DMS153 (cell line): ENCODE results near the gene WNT7B.
A peak's percentile ranks its signal among the peaks of the same experiment; 100 is the strongest.

Experiments used
- DNase-seq: peaks from one replicate; lab custom pipeline; 2025; lab: John Stamatoyannopoulos, UW

WNT7B gene

DNA sequence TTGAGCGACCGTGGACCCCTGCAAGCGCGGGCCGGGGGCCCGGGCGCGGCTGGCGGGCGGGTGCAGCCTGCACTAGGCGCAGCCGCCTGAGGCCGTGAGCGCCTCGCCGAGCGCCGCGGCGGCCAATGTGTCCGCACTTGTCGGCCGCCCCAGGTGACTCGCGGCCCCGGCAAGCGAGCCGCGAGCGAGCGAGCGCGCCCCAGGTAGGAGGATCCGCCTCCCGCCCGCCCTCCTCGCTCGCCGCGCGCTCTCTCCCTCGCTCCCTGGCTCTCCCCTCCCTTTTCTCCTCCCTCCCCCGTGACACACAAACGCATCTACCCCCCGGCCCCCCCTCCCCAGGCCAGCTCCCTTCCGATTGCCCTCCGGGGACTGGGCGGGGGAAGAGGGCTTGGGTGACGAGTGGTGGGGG lies at the start of gene WNT7B:
Gene WNT7B, minus strand, starts transcription at position 160 of the 409 bp plus-strand sequence. CDS start 408 bp downstream, outside the sequence.
- DNase-seq, result peak; percentile 54

DNA sequence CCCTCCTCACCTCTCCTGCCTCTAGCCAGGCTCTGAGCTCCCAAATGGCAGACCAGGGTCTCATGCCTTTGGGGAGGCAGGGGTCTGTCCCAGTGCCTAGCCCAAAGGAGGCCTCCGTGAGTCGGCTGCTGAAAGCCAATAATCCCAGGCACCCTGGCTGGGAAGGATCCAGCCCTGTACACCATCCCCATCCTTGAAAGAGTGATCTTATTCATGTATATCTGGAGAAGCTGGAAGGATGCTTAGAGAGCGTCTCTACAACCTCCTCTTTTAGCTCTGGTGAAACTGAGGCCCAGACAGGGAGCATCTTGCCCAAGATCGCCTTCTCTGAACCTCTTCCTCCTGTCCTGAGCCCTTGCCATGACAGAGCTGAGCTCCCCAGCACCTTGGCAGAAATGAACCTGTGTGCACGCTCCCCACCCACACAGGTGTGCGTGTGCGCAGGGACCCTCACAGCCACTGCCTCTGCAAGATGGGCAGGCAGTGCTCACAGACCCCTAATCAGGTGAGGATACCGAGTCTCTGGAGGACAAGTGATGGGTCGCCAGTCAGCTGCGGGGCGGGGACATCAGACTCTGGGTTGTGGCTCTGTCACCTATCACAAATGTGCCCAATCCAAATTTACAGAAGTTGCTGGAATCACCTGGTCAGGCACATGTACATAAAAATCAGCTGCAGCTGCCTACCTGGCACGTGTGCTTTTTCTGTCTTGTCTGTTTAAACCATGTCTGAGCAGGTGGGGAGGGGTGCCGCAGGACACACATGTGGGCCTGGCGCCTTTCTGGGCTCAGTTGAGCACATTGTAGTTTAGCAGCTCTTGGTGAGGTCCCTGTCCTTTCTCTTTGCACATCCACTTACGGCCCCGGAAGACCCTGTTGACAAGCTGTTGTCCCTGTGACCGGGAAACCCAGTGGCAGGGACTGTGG lies 49.3 kb upstream of the WNT7B start:
- DNase-seq, result no peak

DNA sequence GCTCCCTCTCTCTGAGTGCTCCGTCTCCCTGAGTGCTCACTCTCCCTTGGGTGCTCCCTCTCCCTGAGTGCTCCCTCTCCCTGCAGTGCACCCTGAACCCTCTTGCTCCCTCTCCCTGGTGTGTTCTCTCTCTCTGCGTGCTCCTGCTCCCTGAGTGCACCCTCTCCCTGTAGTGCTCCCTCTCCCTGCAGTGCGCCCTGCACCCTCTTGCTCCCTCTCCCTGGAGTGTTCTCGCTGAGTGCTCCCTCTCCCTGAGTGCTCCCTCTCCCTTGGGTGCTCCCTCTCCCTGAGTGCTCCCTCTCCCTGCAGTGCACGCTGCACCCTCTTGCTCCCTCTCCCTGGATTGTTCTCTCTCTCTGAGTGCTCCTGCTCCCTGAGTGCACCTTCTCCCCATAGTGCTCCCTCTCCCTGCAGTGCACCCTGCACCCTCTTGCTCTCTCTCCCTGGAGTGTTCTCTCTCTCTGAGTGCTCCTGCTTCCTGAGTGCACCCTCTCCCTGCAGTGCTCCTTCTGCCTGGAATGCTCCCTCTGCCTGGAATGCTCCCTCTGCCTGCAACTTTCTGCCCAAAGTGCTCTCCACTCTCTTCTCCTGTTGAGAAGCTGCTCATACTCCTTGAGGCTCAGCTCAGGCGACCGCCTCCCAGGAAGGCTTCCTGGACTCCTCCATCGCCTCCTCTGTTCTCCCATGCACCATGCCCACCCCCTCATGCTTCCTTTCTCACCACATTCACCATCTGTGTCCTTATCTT lies 48.4 kb upstream of the WNT7B start:
- DNase-seq, result no peak

GRCh38 chr22:46024136-46024840 lies 47.3 kb upstream of the WNT7B start:
- DNase-seq, result no peak

- DNase-seq, result no peak
These were observed 46.6 kb upstream of the WNT7B start for GRCh38 chr22:46023558-46023981.

DNA sequence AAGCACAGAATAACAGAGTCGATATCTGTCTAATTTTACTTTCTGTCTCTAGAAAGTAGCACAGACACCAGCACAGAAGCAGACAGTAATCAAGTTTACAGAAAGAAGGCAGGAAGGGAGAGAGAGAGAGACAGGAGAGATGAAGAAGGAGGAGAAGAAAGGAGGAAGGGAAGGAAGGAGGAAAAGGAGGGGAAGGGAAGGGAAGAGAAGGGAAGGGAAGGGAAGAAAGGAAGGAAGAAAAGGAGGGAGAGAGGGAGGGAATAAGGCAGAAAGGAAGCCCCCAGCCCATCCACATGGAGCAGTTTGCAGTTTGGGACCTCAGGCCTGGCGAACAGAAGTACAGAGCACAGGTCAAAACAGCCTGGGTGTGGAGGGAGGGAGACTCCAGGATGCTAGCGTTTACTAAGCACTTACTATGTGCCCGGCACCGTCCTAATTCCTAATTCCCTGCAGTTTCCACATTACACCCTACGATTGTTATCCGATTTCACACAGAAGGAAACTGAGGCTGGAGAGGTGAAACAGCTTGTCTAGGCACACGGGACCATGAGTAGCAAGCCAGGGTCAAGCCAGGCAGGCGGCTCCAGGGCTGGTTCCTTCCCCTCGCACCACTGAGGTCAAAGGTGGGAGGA lies 46.0 kb upstream of the WNT7B start:
- no peak for DNase-seq

DNA sequence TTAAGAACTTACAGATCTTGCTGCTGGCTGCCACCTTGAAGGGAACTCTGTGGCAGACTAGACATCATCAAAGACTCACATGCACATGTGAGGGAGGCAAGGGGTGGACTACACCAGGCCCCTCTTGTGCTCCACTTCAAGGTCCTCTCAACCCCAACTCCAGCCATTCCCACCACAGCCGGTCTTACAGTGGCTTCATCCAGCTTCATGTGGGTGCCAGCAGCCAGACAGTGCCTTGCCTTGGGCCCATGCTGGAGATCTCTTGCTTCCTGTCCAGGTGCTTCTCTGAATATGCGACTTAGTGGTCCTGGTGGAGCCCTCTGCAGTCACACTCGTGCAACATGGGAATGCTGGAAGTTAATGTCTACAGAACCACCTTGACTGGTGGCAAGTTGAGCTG lies 44.6 kb upstream of the WNT7B start:
- DNase-seq, result no peak

DNA sequence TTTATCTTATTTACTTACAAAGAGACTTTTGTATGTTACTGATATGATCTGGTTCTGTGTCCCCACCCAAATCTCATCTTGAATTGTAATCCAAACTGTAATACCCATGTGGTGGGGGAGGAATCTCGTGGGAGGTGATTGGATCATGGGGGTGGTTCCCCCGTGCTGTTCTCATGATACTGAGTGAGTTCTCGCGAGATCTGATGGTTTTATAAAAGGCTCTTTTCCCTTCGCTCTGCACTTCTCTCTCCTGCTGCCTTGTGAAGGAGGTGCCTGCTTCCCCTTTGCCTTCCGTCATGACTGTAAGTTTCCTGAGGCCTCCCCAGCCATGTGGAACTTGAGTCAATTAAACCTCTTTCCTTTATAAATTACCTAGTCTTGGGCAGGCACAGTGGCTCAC lies 42.4 kb upstream of the WNT7B start:
- DNase-seq, result no peak

DNA sequence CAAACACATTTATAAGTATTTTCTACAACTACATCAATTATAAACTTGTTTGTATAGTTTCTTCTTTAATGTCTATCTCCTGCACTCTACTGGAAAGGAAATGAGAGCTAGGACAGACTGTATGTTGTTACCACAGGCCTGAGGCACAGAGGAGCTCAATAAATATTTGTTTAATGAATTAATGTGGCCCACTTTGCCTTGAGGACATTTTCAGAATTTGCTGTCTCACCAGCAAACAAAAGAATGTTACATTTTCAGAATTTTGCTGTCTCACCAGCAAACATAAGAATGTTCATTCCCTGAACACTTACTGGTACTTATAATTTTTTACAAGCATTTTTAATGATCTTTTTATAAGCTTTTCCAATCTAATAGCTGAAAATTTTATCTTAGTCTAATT lies 41.9 kb upstream of the WNT7B start:
- DNase-seq, result no peak

DNA sequence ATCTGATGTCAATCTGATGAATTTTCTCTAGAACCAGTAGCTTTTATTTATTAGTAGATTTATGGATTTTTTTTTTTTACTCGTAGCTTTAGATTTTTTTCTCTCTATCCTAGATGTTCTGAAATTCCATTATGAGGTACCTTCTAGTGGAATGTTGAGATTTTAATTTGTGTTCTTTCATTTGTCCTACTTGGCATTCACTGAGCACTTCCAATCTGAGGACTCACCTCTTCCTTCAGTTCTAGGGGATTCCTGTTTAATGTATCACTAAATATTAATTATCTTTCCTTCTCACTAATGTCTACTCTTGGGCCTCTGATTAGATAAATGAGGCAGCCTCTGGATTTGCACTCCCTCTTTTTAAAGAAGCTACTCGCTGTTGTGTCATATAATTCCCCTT lies 40.2 kb upstream of the WNT7B start:
- no peak for DNase-seq

- peak; percentile 75 for DNase-seq
These were observed 36.8 kb upstream of the WNT7B start for GRCh38 chr22:46013460-46014416.

DNA sequence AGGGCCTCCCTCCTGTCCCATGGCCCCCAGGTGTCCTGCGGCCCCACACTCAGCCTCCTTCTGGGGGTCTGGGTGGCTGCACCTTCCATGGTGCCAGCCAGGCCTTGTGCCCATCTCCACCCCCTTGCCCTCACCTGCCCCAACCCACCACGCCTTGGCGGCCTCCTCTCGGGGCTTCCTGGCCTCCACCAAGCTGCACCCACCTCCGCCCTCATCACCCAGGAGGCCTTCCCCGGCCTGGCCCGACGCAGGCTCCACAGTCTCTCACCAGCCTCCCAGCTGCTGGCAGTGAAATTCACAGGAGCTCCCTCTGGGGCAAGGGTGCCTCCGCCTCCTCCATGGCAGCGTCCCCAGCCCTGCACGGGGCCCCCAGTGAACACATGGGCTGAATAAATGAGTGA lies 35.9 kb upstream of the WNT7B start:
- no peak for DNase-seq

DNA sequence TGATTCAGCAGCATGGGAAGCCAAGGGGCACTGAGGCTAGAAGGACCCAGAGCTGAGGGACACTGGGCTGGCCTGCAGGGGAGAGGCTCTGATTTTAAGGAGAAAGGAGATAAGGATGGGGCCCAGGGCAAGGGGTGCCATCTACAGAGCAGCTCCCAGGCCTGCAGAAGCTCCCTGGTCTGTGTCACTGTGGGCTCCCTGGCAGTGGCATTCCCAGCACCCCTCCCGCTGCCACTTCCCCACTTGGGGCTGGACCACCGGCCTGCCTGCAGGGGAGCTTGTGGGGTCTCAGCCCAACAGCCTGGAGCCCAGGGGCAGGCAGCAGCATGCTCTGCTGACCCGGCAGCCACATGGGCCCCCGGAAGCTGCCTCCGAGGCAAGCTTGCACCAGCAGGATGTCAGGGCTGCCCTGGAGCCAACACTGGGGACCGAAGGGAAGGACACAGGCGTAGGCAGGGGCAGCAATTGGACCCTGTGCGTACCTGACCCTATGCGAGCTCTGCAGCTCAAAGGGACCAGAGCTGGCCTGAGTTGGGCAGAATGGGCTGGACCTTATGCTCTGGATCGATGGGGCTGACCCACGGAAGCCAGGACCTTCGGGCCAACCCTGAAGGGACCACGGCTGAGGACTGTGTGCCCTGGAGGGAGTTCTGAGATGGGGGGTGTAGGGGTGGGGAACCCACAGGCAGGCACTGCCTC lies 35.4 kb upstream of the WNT7B start:
- DNase-seq, result no peak

- no peak for DNase-seq
These were observed 34.7 kb upstream of the WNT7B start for GRCh38 chr22:46011627-46012181.

- DNase-seq, result peak; percentile 41
These were observed 34.1 kb upstream of the WNT7B start for GRCh38 chr22:46010951-46011626.

- no peak for DNase-seq
These were observed 33.4 kb upstream of the WNT7B start for GRCh38 chr22:46010207-46010867.

- DNase-seq, result no peak
These were observed 32.8 kb upstream of the WNT7B start for GRCh38 chr22:46009730-46010129.

DNA sequence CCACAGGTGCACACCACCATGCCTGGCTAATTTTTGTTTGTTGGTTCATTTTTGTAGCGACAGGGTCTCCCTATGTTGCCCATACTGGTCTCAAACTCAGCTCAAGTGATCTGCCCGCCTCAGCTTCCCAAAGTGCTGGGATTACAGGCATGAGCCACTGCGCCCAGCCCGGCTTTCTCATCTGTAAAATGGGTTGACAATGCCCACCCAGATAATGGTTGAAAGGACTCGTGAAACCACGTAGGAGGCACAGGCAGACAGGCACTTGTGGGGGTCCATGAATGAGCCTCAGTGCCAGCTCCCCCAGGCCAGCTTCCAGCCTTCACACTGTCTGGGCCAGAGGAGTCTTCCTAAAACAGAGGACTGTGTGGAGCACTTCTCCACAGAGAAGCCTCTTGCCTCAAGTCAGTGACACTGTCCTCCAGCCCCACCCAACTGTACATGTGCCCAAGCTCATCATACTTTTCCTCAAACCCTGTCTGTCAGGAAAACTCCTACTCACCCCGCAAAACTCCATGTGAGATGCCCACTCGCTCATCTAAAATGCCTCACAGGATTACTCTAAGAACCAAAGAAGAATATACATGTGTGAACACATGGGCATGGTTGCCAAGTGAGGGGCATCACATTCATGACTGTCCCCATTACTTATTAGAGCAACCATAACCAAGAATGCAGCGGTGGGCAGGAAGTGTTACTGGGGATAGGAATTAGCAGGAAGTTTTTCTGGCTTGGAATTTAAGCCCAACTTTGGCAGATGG lies 32.1 kb upstream of the WNT7B start:
- no peak for DNase-seq
